ENCODE data around the gene AP5S1.

AP5S1 gene

GRCh38 chr20:3846740-3847428, 26.5 kb downstream of the AP5S1 start, which contains the start of gene MAVS:
MAVS (plus strand) TSS chr20:3846834; CDS start chr20:3854625, 7,791 bp downstream.
- DNase-seq, result peak; percentile 89

GRCh38 chr20:3847429-3847940, 27.1 kb downstream of the AP5S1 start:
- DNase-seq, result no peak

- no peak for DNase-seq
Measured at GRCh38 chr20:3848565-3848964, 28.2 kb downstream of the AP5S1 start.

GRCh38 chr20:3854462-3854871, 34.1 kb downstream of the AP5S1 start:
- DNase-seq, result no peak

- no peak for DNase-seq
Measured at GRCh38 chr20:3857405-3857804, 37.1 kb downstream of the AP5S1 start.

- no peak for DNase-seq
Measured at GRCh38 chr20:3858689-3859088, 38.3 kb downstream of the AP5S1 start.

- DNase-seq, result no peak
Measured at GRCh38 chr20:3861191-3861590, 40.8 kb downstream of the AP5S1 start.

- DNase-seq, result no peak
Measured at GRCh38 chr20:3862333-3862732, 42.0 kb downstream of the AP5S1 start.

- no peak for DNase-seq
Measured at GRCh38 chr20:3863317-3863716, 43.0 kb downstream of the AP5S1 start.

- no peak for DNase-seq
Measured at GRCh38 chr20:3864518-3864917, 44.2 kb downstream of the AP5S1 start.

- no peak for DNase-seq
Measured at GRCh38 chr20:3865152-3865886, 45.0 kb downstream of the AP5S1 start.

- no peak for DNase-seq
Measured at GRCh38 chr20:3865887-3866407, 45.6 kb downstream of the AP5S1 start.

- no peak for DNase-seq
Measured at GRCh38 chr20:3866464-3866863, 46.1 kb downstream of the AP5S1 start.

GRCh38 chr20:3867802-3868201, 47.5 kb downstream of the AP5S1 start:
- DNase-seq, result no peak

- DNase-seq, result no peak
Measured at GRCh38 chr20:3869839-3870634, 49.7 kb downstream of the AP5S1 start.

- no peak for DNase-seq
Measured at GRCh38 chr20:3871550-3872265, 51.4 kb downstream of the AP5S1 start.

- no peak for DNase-seq
Measured at GRCh38 chr20:3873507-3873906, 53.2 kb downstream of the AP5S1 start.

- no peak for DNase-seq
Measured at GRCh38 chr20:3874194-3874844, 54.0 kb downstream of the AP5S1 start.

- DNase-seq, result no peak
Measured at GRCh38 chr20:3875378-3875974, 55.1 kb downstream of the AP5S1 start.

GRCh38 chr20:3876000-3876399, 55.7 kb downstream of the AP5S1 start:
- DNase-seq, result no peak

GRCh38 chr20:3876676-3877075, 56.3 kb downstream of the AP5S1 start:
- no peak for DNase-seq

Data from activated naive CD4-positive, alpha-beta T cell treated with Interleukin-2 at 50 U/mL for 16 hours (primary cell).